HG03280 (cell line): Measurements from ENCODE around the gene SMAD3.

ENCODE experiments used
- ATAC-seq: cut with Tn5 transposase; IDR thresholded peaks from one replicate; pipeline ENCODE4 v1.9.1; 2021; ENCODE audit warnings: mild to moderate bottlenecking, moderate library complexity; ENCODE audit not compliant: unreplicated experiment

SMAD3 gene

DNA sequence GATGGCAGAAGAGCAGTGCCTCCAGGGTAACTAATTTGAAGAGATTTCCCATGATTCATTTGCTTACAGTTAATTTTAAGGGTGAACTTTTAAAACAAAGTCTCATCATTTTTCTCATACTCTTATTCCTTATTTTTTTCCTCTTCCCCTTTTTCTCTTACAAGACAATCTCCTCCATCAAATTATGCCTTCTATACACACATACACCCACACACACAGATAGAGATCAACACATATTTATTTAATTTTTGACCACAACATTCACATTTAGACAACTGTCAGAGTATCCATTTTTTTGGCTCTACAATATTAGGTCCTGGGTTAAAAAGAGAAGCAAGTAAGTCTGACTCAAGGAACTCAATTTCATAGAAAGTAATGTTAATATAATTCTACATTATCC is 151.5 kb downstream of the SMAD3 start:
- no peak for ATAC-seq

DNA sequence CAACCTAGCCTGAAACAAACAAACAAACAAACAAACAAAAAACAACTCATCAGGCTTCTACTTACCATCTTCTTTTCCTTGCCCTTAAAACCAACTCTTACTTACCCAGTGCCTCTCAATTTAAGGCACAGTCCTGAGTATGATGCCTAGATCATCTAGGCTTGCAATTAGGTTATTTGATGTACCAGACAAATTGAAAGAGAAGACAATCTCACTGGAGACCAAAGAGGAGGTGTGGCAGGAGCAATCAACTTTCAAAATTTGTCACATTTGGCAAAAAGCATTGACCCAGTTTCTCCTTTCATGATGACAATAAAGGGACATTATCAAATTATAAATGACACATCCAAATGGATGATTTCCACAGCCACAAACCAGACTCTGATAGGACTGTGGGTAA is 153.0 kb downstream of the SMAD3 start:
- ATAC-seq = no peak

GRCh38 chr15:67219288-67219687 is 153.9 kb downstream of the SMAD3 start:
- ATAC-seq = no peak

GRCh38 chr15:67224889-67225288 is 159.5 kb downstream of the SMAD3 start:
- ATAC-seq = no peak

- ATAC-seq = no peak
These were observed 159.9 kb downstream of the SMAD3 start for GRCh38 chr15:67225336-67225735.

- ATAC-seq = no peak
These were observed 162.0 kb downstream of the SMAD3 start for GRCh38 chr15:67227431-67227830.

DNA sequence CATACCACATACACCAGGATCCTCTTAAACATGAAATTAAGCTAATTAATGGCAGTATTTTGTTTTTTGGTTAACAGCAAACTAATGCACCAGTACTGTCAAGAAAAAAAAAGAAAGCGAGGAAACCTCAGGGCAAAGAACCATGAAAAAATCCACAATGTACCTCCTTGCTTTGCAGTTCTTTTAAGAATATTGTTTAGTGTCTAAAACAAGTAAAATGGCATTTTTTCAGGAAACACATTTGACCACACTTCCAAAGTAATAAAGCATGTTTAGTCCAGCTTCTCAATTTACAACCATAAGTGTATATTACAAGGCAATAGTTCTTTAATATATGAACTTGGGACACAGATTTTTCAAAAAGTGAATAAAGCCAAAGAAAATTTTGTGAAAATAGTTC is 162.4 kb downstream of the SMAD3 start:
- no peak for ATAC-seq

- no peak for ATAC-seq
These were observed 162.9 kb downstream of the SMAD3 start for GRCh38 chr15:67228286-67228685.

- ATAC-seq = no peak
These were observed 165.1 kb downstream of the SMAD3 start for GRCh38 chr15:67230504-67230903.

- ATAC-seq = no peak
These were observed 167.2 kb downstream of the SMAD3 start for GRCh38 chr15:67232591-67232990.

GRCh38 chr15:67240235-67241131 is 175.1 kb downstream of the SMAD3 start:
- ATAC-seq = peak; percentile 20

DNA sequence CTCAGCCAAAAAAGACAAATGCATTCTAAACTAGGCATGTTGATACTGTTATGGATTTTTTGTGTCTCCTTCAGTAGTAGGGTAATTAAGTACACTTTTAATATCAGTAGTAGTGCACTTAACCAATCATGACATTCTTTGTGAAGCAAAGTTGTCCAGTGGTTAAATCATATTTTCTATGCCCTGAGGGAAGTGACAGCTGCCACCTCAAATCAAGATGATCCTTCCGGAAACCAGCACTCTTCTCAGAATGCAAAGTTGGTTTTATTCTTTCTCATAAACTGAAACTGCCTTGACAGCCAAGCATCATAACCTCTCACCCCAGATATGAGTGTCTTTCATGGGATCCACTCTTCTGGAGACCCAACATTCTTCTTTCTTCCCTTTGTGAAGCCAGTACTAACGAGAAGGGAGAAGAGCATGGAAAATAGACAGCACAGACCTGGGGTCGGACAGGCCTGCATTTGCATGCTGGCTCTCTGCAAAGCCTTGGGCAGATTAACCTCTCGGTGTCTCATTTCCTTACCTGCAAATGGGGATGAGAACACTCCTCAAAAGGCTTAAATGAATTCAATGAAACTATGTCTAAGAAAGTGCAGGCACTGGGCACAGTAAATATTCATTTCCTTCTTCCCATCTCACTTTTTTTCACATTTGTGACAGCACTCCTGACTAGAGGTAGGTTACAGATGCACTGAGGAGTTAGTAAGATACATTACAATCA is 175.9 kb downstream of the SMAD3 start:
- peak; percentile 80 for ATAC-seq

DNA sequence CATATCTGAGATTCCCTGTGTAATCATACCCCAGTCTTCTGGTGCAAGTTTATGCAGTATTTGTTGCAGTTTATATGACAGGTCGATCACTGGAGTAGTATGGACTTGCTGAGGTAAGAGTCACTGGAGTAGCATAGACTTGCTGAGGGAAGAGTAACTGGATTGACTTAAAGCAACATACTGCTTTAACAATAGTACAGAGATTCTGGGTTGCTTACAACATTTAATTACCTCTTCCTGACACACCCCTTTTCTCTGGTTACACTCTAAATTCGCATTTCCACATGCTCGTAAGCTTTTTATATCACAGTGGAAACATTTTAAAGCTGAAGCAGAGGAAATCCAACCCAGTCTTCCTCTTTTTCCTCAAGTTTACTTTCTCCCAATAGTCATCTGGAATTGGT is 177.3 kb downstream of the SMAD3 start:
- ATAC-seq = no peak
